Esophagus muscularis mucosa (tissue), 3 donors: Measurements from ENCODE around the gene TRIM54.

Experiments
- CTCF ChIP-seq, 3 experiments: fragments of 200-600 bp in 2 of 3; fragments of 450-650 bp in 1 of 3; sonication (generic) in 2 of 3; IDR thresholded peaks; one replicate each; pipeline ENCODE4 v1.5.1; 2017 to 2019; ENCODE audit warnings: antibody characterized with exemption in 3 of 3, mild to moderate bottlenecking in 2 of 3, moderate library complexity in 1 of 3
- POLR2A ChIP-seq: fragments of 450-650 bp; IDR thresholded peaks from one replicate; pipeline ENCODE4 v1.6.1; 2017; ENCODE audit warnings: antibody characterized with exemption, moderate library complexity, mild to moderate bottlenecking, low read depth
- POLR2AphosphoS5 ChIP-seq, 2 donors: sonication (generic); formaldehyde crosslinking; IDR thresholded peaks; one replicate each; pipeline ENCODE4 v1.6.1; 2017; ENCODE audit warnings: antibody characterized with exemption in 2 of 2

- TF ChIP-seq POLR2A (no peak), CTCF (IDR thresholded peaks at IDR 0.05) (no peak), POLR2AphosphoS5 (IDR thresholded peaks at IDR 0.05) (no peak)
These were observed 29.9 kb downstream of the TRIM54 start for GRCh38 chr2:27312152-27312551.
